Measurements from ENCODE around the gene LY6G5B. TPM values are rescaled to one million over a fixed set of nuclear protein-coding genes. Genes with fewer than 3 reads are reported as not detected.

LY6G5B gene
- total RNA-seq, 4 donors from 2014 or later, result 7.2 to 25.6 (median 19.7) TPM

DNA sequence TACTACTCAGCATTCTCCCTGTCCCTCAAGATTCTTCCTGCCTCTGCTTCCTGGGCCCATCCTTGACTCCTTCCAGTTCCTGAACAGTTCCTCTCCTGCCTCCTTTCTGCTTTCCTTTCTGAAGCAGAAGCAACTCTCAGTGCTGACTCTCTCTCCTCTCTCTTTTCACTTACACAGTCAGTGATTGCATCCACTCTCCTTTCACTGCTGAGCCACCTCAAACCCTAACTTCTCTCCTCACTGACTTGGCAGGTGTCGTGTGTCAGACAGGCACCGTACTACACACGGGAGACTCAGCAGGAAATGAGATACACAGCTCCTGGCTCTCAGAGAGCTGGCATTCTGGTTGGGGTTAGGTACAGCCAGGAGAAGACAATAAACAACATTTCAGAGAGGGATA, 27.8 kb downstream of the LY6G5B start:
- Histone ChIP-seq H3K4me3 (no peak overlapping the region), H3K27ac (no peak overlapping the region), H3K4me1 (peaks cover 0 to 19% (median 9%) of the 10 kb centered on the region in 4 donors), H3K9me3 (no peaks in the 10 kb centered on the region), H3K27me3 (no peaks in the 10 kb centered on the region), H3K36me3 (peaks cover 0 to 68% (median 0%) of the 10 kb centered on the region in 3 donors)
- no peak for DNase-seq
- TF ChIP-seq, protein P1, sequence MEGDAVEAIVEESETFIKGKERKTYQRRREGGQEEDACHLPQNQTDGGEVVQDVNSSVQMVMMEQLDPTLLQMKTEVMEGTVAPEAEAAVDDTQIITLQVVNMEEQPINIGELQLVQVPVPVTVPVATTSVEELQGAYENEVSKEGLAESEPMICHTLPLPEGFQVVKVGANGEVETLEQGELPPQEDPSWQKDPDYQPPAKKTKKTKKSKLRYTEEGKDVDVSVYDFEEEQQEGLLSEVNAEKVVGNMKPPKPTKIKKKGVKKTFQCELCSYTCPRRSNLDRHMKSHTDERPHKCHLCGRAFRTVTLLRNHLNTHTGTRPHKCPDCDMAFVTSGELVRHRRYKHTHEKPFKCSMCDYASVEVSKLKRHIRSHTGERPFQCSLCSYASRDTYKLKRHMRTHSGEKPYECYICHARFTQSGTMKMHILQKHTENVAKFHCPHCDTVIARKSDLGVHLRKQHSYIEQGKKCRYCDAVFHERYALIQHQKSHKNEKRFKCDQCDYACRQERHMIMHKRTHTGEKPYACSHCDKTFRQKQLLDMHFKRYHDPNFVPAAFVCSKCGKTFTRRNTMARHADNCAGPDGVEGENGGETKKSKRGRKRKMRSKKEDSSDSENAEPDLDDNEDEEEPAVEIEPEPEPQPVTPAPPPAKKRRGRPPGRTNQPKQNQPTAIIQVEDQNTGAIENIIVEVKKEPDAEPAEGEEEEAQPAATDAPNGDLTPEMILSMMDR (IDR thresholded peaks at IDR 0.05), result no peak
- no peak for TF ChIP-seq POLR2A (IDR thresholded peaks at IDR 0.05)

DNA sequence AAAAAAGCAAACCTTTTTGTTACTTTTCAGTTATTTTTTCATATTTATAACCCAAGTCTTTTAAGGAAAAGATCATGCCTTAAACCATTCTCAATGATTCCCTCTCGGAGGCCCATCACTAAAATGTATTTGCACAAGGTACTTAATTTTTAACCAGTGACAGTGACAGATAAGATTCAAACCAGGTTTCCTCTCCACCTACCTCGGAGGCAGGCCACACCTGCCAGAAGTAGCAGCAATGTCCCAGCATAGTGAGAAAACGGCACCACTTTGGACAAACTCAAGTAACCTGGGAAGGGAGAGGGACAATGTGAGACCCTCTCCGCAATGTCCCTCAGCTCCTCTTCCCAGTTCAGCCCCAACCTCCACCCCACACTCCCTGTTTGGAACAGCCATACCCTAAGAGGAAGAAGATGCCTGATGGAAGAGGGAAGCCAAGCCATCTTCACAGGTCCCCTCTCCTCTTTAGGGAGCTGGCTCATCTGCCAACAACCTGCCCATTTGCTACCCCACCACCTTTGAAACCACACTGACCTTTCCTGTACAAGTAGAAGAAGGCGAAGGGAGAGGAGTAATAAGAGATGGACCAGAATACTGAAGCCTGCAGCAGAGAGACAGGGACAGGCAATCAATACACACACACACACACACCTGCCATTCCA, 31.1 kb downstream of the LY6G5B start:
- no peak for DNase-seq
- TF ChIP-seq, protein P1 (IDR thresholded peaks at IDR 0.05), result no peak
- TF ChIP-seq POLR2A (IDR thresholded peaks at IDR 0.05), result no peak
- Histone ChIP-seq H3K9me3 (no peaks in the 10 kb centered on the region), H3K4me3 (no peak overlapping the region), H3K36me3 (peaks cover 0 to 35% (median 0%) of the 10 kb centered on the region in 3 donors), H3K27me3 (no peaks in the 10 kb centered on the region), H3K4me1 (peaks cover 0 to 26% (median 9%) of the 10 kb centered on the region in 4 donors), H3K27ac (no peak overlapping the region)

DNA sequence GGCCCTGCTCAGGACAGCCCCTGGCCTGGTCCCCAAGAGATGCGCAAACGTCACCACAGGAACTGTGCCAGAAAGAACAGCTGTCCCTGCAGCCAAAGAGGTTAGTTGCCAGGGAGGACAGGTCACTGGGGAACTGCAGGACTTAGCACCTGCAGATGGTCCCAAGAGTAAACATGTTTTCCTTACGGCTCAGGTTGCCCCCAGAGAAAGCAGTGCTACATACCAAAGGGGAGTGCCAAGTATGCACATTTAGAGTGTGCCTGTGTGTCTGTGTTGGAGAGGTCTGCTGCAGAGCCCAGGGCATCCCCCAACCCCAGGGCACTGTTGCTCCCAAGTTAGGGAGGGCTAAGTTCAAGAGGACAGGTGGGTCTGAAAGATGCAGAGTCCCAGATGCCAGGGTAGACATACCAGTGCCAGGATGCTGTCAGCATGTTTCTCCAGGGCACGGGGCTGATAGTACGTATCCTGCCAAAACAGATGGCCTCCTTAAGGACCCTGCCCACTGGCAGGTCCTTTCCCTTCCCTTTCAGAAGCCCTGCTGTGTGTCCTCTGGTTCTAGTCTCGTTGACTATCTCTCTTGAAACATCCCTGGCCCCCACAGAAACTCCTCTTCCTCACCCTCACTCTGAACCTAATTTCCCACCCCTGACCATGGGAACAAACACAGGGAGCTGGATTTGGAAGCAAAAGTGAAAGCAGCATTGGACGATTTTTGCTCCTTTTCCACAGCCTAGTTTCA, 32.1 kb downstream of the LY6G5B start:
- Histone ChIP-seq H3K36me3 (peaks cover 0 to 26% (median 0%) of the 10 kb centered on the region in 3 donors), H3K4me1 (peaks cover 0 to 26% (median 9%) of the 10 kb centered on the region in 4 donors), H3K27me3 (no peaks in the 10 kb centered on the region), H3K4me3 (peak overlapping the region; percentile 77 to 85 (median 82)), H3K9me3 (no peaks in the 10 kb centered on the region), H3K27ac (peak overlapping the region; percentile 95 to 99 (median 97))
- no peak for DNase-seq
- TF ChIP-seq, protein P1 (IDR thresholded peaks at IDR 0.05), result no peak
- no peak for TF ChIP-seq POLR2A (IDR thresholded peaks at IDR 0.05)

DNA sequence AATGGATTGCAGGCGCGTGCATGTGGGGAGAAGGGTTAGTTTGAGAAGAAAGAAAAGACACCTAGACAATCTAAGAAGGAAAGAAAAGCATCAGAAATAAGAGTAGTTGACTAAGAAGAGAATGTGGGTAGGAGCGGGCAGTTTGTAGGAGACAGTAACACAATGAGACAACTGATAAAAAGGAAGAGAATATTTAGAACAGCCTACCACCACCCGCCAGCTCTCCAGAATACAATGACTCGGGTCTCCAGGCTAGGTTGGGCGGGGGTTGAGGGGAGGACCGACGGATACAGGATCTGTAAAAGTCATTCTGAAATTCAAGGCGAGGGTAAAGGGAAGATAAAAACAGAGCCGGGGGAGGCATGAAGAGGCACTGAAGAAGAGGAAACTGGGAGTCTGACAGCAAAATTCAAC, 32.6 kb downstream of the LY6G5B start:
- H3K27ac ChIP-seq, result peak overlapping the region; percentile 95 to 99 (median 97)
- peaks cover 0 to 26% (median 9%) of the 10 kb centered on the region in 4 donors for H3K4me1 ChIP-seq
- TF ChIP-seq, protein P1 (IDR thresholded peaks at IDR 0.05), result no peak
- H3K9me3 ChIP-seq, result no peaks in the 10 kb centered on the region
- H3K36me3 ChIP-seq, result peaks cover 0 to 21% (median 0%) of the 10 kb centered on the region in 3 donors
- H3K4me3 ChIP-seq, result peak overlapping the region; percentile 77 to 85 (median 82)
- DNase-seq, result no peak
- no peaks in the 10 kb centered on the region for H3K27me3 ChIP-seq

DNA sequence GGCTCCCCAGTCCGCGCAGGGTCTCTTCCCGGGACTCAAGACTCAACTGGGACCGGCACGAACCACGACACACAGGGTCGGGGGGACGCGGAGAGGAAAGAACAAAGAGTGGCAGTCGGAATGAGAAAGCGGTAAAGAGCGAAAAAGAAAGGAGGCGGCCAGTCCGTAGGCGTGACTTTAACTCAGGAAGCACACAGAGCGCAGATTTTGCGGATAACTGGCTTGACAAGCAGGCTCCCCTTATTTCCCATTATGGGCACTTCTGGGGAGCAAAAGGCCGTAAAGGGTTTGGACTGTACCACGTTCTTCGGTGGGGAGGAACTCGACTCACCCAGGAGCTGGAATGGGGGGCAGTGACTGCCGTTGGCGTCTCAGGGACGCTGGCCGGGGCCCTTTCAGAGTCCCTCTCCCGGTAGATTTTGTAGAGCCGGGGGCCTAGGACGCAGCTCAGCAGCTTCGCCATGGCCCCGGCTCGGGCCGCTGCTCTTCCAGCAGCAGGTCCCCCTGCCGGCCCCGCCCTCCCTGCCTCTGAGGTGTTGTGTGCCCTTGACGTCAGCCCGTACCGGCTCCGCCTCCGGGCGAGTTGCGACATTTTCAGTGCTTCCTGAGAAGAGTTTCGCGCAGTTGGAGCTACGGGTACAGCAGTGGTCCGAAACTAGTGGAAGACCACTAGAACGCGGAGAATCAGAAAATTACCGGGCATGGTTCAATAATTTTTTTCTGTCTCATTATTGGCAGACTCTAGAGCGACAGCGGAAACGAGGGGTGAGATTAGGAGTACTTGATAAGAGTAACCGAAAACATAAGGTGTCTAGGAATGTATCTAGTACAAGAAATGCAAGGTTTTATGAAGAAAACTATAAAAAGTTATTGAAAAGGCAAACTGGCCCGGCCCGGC, 33.3 kb downstream of the LY6G5B start, which contains the start of gene ABHD16A:
TSS of gene ABHD16A (minus strand) at position 506 of the 898 bp plus-strand sequence. CDS start at position 463, 43 bp downstream.
- DNase-seq, result peak; percentile 99 to 100 (median 100)
- peak; percentile 94 to 97 for TF ChIP-seq POLR2A (IDR thresholded peaks at IDR 0.05)
- TF ChIP-seq, protein P1 (IDR thresholded peaks at IDR 0.05), result peak in 5 of 6 experiments; percentile 18 to 35 (median 28)
- Histone ChIP-seq H3K27me3 (no peaks in the 10 kb centered on the region), H3K36me3 (peaks cover 0 to 16% (median 0%) of the 10 kb centered on the region in 3 donors), H3K4me1 (peaks cover 0 to 26% (median 9%) of the 10 kb centered on the region in 4 donors), H3K9me3 (no peaks in the 10 kb centered on the region), H3K27ac (peak within 1 kb of the TSS; percentile 95 to 99 (median 97)), H3K4me3 (peak within 1 kb of the TSS; percentile 77 to 85 (median 82))
